Measurements from ENCODE around the gene GSS. TPM values are rescaled to one million over a fixed set of nuclear protein-coding genes. Genes with fewer than 3 reads are reported as not detected.

GSS gene
- total RNA-seq, 1 donor from 2014 or later, result 17.2 TPM

- DNase-seq, result no peak
- Histone ChIP-seq H3K27me3 (ENCODE audit: low read depth) (no peaks in the 10 kb centered on the region), H3K4me1 (peaks cover 30% of the 10 kb centered on the region), H3K9me3 (replicated peaks) (no peaks in the 10 kb centered on the region), H3K4me3 (no peak overlapping the region), H3K27ac (replicated peaks) (no peak overlapping the region), H3K36me3 (no peaks in the 10 kb centered on the region)
- intact Hi-C loops (cut with micrococcal nuclease), result no loop called here
- TF ChIP-seq CTCF (IDR thresholded peaks at IDR 0.05; ENCODE audit: borderline replicate concordance), result no peak
These were observed 16.1 kb upstream of the GSS start for GRCh38 chr20:34971561-34972235.

GRCh38 chr20:34970846-34971560 lies 15.4 kb upstream of the GSS start:
- H3K27ac ChIP-seq (replicated peaks), result no peak overlapping the region
- TF ChIP-seq CTCF (IDR thresholded peaks at IDR 0.05; ENCODE audit: borderline replicate concordance), result no peak
- no peak overlapping the region for H3K4me3 ChIP-seq
- H3K27me3 ChIP-seq (ENCODE audit: low read depth), result no peaks in the 10 kb centered on the region
- H3K9me3 ChIP-seq (replicated peaks), result no peaks in the 10 kb centered on the region
- no peak for DNase-seq
- no peaks in the 10 kb centered on the region for H3K36me3 ChIP-seq
- H3K4me1 ChIP-seq, result peaks cover 28% of the 10 kb centered on the region
- intact Hi-C loops (cut with micrococcal nuclease), result no loop called here

- Histone ChIP-seq H3K36me3 (no peaks in the 10 kb centered on the region), H3K27me3 (ENCODE audit: low read depth) (no peaks in the 10 kb centered on the region), H3K9me3 (replicated peaks) (no peaks in the 10 kb centered on the region), H3K4me3 (no peak overlapping the region), H3K27ac (replicated peaks) (peak overlapping the region; percentile 80), H3K4me1 (peaks cover 28% of the 10 kb centered on the region)
- no peak for TF ChIP-seq CTCF (IDR thresholded peaks at IDR 0.05; ENCODE audit: borderline replicate concordance)
- intact Hi-C loops (cut with micrococcal nuclease), result no loop called here
- no peak for DNase-seq
These were observed 14.7 kb upstream of the GSS start for GRCh38 chr20:34970193-34970840.

GRCh38 chr20:34968042-34968775 lies 12.6 kb upstream of the GSS start:
- intact Hi-C loops (cut with micrococcal nuclease), result no loop called here
- DNase-seq, result no peak
- H3K9me3 ChIP-seq (replicated peaks), result no peaks in the 10 kb centered on the region
- peak overlapping the region; percentile 12 for H3K4me3 ChIP-seq
- H3K36me3 ChIP-seq, result no peaks in the 10 kb centered on the region
- no peak for TF ChIP-seq CTCF (IDR thresholded peaks at IDR 0.05; ENCODE audit: borderline replicate concordance)
- H3K27me3 ChIP-seq (ENCODE audit: low read depth), result no peaks in the 10 kb centered on the region
- peaks cover 28% of the 10 kb centered on the region for H3K4me1 ChIP-seq
- H3K27ac ChIP-seq (replicated peaks), result peak overlapping the region; percentile 80

- H3K4me1 ChIP-seq, result peaks cover 28% of the 10 kb centered on the region
- no peaks in the 10 kb centered on the region for H3K36me3 ChIP-seq
- intact Hi-C loops (cut with micrococcal nuclease), result no loop called here
- H3K27me3 ChIP-seq (ENCODE audit: low read depth), result no peaks in the 10 kb centered on the region
- H3K4me3 ChIP-seq, result no peak overlapping the region
- H3K27ac ChIP-seq (replicated peaks), result no peak overlapping the region
- no peak for DNase-seq
- no peak for TF ChIP-seq CTCF (IDR thresholded peaks at IDR 0.05; ENCODE audit: borderline replicate concordance)
- H3K9me3 ChIP-seq (replicated peaks), result no peaks in the 10 kb centered on the region
These were observed 11.8 kb upstream of the GSS start for GRCh38 chr20:34967421-34967820.
